SK-MEL-5 (cell line): Measurements from ENCODE around the gene CAMKV. TPM values are rescaled to one million over a fixed set of nuclear protein-coding genes. Genes with fewer than 3 reads are reported as not detected.
"Not testable (repeated sequence)": the region's sequence is repeated elsewhere in the genome, so short reads cannot be mapped to it uniquely, and the experiment has no call there.

Experiments used
- DNase-seq: peaks from one replicate; pipeline ENCODE4 v3.0.0-alpha.2; 2016; ENCODE audit warnings: low read depth, low spot score
- in situ Hi-C: cut with HindIII; loops from 2 replicates; pipeline ENCODE4 v1.10.0; 2016; ENCODE audit warnings: low sequenced_read_pairs, high pct_unique_total_duplicates, low pct_unique_long_range_greater_than_20kb
- small RNA-seq, 2 experiments: library from RNA; depleted of rRNA; stranded (forward); fragments of <200 nt; gene quantifications; one replicate each; pipeline ENCODE3, GENCODE V24; 2014
- total RNA-seq: library from RNA; depleted of rRNA; stranded (reverse); fragments of >200 nt; shearing (Covaris generic); gene quantifications from 2 replicates; pipeline ENCODE4 v1.2.3, GENCODE V29; 2014; rRNA removed

The CAMKV gene
- total RNA-seq, 1 experiment from 2014 or later, result 0.58 TPM

DNA sequence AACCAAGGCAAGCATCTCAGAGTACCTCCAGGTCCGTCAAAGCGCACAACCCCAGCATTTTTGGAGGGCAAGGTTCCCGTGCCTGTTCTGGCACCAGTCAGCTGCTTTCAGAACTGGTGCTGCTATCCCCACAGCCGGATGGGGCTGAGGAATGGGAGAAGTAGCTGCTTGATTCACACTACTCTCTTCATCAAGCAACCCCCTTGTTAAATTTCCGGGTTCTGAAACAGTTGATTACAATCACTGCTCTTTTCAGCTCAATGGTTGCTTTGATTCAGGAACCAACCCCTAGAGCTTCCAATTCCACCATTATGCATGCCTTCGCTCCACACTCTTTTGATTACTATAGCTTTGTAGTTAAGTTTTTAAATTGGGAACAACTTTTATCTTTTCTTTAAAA is 43.7 kb downstream of the CAMKV start:
- in situ Hi-C loops, result no loop called here
- DNase-seq, result peak; percentile 95

DNA sequence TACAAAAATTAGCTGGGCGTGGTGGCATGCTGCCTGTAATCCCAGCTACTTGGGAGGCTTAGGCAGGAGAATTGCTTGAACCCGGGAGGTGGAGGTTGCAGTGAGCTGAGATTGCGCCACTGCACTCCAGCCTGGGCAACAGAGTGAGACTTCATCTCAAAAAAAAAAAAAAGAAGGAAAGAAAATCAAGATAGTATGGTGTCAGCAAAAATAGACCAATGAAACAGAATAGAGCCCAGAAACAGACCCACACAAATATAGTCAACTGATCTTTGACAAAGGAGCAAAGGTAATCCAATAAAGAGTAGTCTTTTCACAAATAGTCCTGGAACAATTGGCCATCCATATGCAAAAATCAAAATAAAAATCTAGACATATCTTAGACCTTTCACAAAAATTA is 46.6 kb downstream of the CAMKV start:
- in situ Hi-C loops, DNase-seq: not testable (repeated sequence)

DNA sequence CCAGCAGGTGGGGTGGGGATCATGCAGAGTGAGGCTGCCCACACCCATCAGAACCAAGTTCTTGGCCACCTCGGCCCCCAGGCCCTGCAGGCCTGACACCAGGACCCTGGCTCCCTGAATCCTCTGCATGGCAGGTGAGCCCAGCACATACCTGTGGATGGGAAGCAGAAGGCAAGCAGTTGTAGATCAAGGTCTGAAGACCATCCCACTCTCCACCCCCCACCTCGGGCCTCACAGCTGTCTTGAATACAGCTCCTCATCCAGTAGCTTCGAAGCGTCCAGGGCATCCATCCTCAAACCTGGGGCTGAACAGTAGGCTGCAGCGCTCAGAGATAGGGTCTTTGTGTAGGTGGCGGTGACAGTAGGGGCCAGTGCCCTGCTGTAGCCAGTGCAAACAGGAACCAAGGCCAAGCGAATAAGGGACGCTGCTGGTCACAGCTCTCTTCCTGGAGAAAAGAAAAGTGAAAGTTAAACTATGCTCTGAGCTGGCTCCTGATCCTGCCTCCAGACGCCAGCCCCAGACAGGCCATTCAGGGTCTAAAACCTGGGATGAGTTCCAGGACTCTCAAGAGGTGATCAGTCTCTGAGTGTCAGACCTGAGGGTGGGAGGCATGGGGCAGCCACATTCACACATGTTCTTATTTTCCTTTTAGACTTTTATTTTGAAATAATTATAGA is 56.1 kb downstream of the CAMKV start, which contains the start of gene UBA7:
Gene UBA7 (minus strand): TSS at position 457 of the 678 bp plus-strand sequence. CDS start 166 bp downstream, at position 291.
- DNase-seq, result no peak
- in situ Hi-C loops, result no loop called here

DNA sequence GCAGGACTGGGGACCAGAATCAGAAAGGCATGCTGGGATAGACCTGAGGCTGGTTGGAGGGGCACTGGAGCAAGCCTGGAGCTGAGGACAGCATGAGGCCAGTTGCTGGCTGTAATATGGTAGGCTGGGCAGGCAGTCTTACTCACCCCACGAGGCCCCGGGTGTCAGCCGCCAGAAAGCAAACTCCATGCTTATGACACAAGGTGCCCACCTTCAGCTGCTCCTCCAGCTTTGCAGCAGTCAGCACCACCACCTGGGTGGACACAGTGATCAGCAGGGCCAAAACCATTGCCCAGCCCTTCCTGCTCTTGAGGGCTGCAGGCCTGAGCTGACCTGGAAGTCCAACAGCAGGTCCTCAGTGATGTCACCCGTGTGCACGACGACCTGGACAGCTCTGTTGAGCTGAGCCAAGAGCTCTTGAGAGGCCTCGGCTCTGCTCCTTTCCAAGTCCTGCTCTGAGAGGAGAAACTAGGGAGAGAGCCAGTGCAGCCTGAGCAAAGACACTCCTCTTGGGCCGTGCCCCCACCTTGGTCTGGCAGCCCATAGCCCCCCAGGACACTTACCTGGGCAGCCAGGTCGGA is 56.7 kb downstream of the CAMKV start:
- no peak for DNase-seq
- in situ Hi-C loops, result no loop called here

Small RNA genes lying within 50 kb of the gene (small RNA-seq; reads per million reads assigned to genes)
- 0 reads per million in 2 experiments for gene RN7SL217P

Other genes starting within 250 kb of the CAMKV start
- gene APEH, start 195.6 kb downstream of the CAMKV start, total RNA-seq, result 231 and 246 TPM in 2 replicates
- 4.3 and 5.4 TPM in 2 replicates for gene MST1, start 180.4 kb downstream of the CAMKV start, total RNA-seq
- gene RNF123, start 180.3 kb downstream of the CAMKV start, total RNA-seq, result 33.5 and 34.2 TPM in 2 replicates
- 0.32 and 0.34 TPM in 2 replicates for gene AMIGO3, start 150.2 kb downstream of the CAMKV start, total RNA-seq
- 24.3 and 24.6 TPM in 2 replicates for gene GMPPB, start 146.0 kb downstream of the CAMKV start, total RNA-seq
- 22.8 and 25.6 TPM in 2 replicates for gene IP6K1, start 83.4 kb downstream of the CAMKV start, total RNA-seq
- not detected in 2 replicates for gene CDHR4, start 70.0 kb downstream of the CAMKV start, total RNA-seq
- 3.4 and 6.9 TPM in 2 replicates for gene INKA1, start 66.6 kb downstream of the CAMKV start, total RNA-seq
- gene UBA7, start 56.0 kb downstream of the CAMKV start, total RNA-seq, result 1.8 and 4.1 TPM in 2 replicates
- 6.1 TPM in 2 replicates for gene TRAIP, start 13.3 kb downstream of the CAMKV start, total RNA-seq
- not detected in 2 replicates for gene MST1R, start 34.0 kb upstream of the CAMKV start, total RNA-seq
- gene MON1A, start 59.9 kb upstream of the CAMKV start, total RNA-seq, result 8.0 and 9.4 TPM in 2 replicates
- 27.4 and 34.2 TPM in 2 replicates for gene RBM6, start 70.2 kb upstream of the CAMKV start, total RNA-seq
- 95.6 and 106 TPM in 2 replicates for gene RBM5, start 219.0 kb upstream of the CAMKV start, total RNA-seq